RWPE2 (cell line): ENCODE data around the gene NFAM1.

Experiments used
- ATAC-seq: fragments of 200-7000 bp; cut with Tn5 transposase; 3 replicates; pipeline ENCODE4 v1.9.1; 2021; ENCODE audit warnings: low read depth
- DNase-seq: peaks from one replicate; pipeline ENCODE4 v3.0.0-alpha.2; 2020; ENCODE audit warnings: low spot score
- H3K27ac ChIP-seq: fragments of 450-650 bp; 2 replicates; pipeline ENCODE4 v1.5.1; 2017; ENCODE audit warnings: mild to moderate bottlenecking; ENCODE audit not compliant: poor library complexity, severe bottlenecking
- H3K27me3 ChIP-seq: fragments of 250-450 bp; sonication (Bioruptor Pico); 2 replicates; pipeline ENCODE4 v1.5.1; 2021; ENCODE audit warnings: mild to moderate bottlenecking, moderate library complexity; ENCODE audit not compliant: insufficient read depth, poor library complexity, severe bottlenecking
- H3K36me3 ChIP-seq: fragments of 250-450 bp; sonication (Bioruptor Pico); 2 replicates; pipeline ENCODE4 v1.5.1; 2020; ENCODE audit warnings: low read depth, mild to moderate bottlenecking, moderate library complexity
- H3K4me1 ChIP-seq: fragments of 250-450 bp; sonication (Bioruptor Pico); 2 replicates; pipeline ENCODE4 v1.5.1; 2021; ENCODE audit warnings: mild to moderate bottlenecking, moderate library complexity; ENCODE audit not compliant: insufficient read depth, poor library complexity, severe bottlenecking
- H3K4me3 ChIP-seq: fragments of 250-450 bp; sonication (Bioruptor Pico); 2 replicates; pipeline ENCODE4 v1.5.1; 2021; ENCODE audit warnings: mild to moderate bottlenecking, moderate library complexity; ENCODE audit not compliant: severe bottlenecking
- H3K9me3 ChIP-seq: fragments of 250-450 bp; sonication (Bioruptor Pico); 2 replicates; pipeline ENCODE4 v1.5.1; 2021; ENCODE audit warnings: mild to moderate bottlenecking, moderate library complexity; ENCODE audit not compliant: severe bottlenecking
- TF ChIP-seq, protein P1 (sequence below): fragments of 450-650 bp; IDR thresholded peaks from one replicate; pipeline ENCODE4 v1.5.1; 2017; ENCODE audit warnings: mild to moderate bottlenecking, moderate library complexity; ENCODE audit not compliant: poor library complexity, severe bottlenecking

Gene NFAM1

GRCh38 chr22:42357221-42357620, 75.0 kb downstream of the NFAM1 start:
- H3K4me3 ChIP-seq: no peak overlapping the region
- no peaks in the 10 kb centered on the region for H3K9me3 ChIP-seq
- H3K27ac ChIP-seq: no peak overlapping the region
- peak; percentile 48 for ATAC-seq
- no peaks in the 10 kb centered on the region for H3K27me3 ChIP-seq
- no peaks in the 10 kb centered on the region for H3K4me1 ChIP-seq
- no peak for DNase-seq
- TF ChIP-seq, protein P1, sequence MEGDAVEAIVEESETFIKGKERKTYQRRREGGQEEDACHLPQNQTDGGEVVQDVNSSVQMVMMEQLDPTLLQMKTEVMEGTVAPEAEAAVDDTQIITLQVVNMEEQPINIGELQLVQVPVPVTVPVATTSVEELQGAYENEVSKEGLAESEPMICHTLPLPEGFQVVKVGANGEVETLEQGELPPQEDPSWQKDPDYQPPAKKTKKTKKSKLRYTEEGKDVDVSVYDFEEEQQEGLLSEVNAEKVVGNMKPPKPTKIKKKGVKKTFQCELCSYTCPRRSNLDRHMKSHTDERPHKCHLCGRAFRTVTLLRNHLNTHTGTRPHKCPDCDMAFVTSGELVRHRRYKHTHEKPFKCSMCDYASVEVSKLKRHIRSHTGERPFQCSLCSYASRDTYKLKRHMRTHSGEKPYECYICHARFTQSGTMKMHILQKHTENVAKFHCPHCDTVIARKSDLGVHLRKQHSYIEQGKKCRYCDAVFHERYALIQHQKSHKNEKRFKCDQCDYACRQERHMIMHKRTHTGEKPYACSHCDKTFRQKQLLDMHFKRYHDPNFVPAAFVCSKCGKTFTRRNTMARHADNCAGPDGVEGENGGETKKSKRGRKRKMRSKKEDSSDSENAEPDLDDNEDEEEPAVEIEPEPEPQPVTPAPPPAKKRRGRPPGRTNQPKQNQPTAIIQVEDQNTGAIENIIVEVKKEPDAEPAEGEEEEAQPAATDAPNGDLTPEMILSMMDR: no peak
- H3K36me3 ChIP-seq: no peaks in the 10 kb centered on the region

DNA sequence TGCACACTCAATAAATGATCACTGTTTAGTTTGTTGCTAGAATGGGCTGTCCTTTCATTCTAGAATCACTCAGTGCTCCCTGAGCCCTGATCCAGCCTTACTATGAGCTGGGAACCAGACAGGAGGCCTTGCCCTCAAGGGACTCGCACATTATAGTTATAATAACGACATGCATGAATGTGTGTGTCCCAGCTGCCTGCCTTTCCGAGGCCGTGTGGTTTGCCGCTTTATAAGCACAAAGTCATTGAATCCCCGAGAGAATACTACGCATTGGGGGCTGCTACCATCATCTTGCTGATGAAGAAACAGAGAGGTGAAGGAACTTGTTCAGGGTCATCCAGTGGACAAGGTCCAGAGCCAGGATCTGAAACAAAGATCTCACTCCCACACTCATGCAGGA, 75.7 kb downstream of the NFAM1 start:
- no peak overlapping the region for H3K27ac ChIP-seq
- no peak for ATAC-seq
- TF ChIP-seq, protein P1: no peak

GRCh38 chr22:42353883-42354727, 78.1 kb downstream of the NFAM1 start:
- no peaks in the 10 kb centered on the region for H3K9me3 ChIP-seq
- DNase-seq: no peak
- no peaks in the 10 kb centered on the region for H3K36me3 ChIP-seq
- TF ChIP-seq, protein P1: no peak
- ATAC-seq: no peak
- no peaks in the 10 kb centered on the region for H3K4me1 ChIP-seq
- no peak overlapping the region for H3K4me3 ChIP-seq
- no peak overlapping the region for H3K27ac ChIP-seq
- H3K27me3 ChIP-seq: no peaks in the 10 kb centered on the region

More for the DNA sequence above, 75.7 kb downstream of the NFAM1 start:
- Histone ChIP-seq H3K36me3 (no peaks in the 10 kb centered on the region), H3K4me3 (no peak overlapping the region), H3K9me3 (no peaks in the 10 kb centered on the region), H3K27me3 (no peaks in the 10 kb centered on the region), H3K4me1 (no peaks in the 10 kb centered on the region)
- DNase-seq: no peak

DNA sequence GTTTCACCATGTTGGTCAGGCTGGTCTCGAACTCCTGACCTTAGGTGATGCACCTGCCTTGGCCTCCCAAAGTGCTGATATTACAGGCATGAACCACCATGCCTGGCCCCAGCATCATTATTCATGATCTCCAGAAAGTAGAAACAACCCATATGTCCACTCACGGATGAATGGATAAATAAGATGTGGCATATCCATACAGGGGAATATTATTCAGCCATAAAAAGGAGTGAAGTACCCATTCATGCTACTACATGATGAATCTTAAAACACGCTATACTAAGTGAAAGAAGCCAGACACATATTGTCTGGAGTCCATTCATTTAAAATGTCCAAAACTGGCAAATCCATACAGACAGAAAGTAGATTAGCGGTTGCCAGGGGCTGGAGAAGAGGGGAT, 81.8 kb downstream of the NFAM1 start:
- no peaks in the 10 kb centered on the region for H3K36me3 ChIP-seq
- TF ChIP-seq, protein P1: no peak
- H3K4me1 ChIP-seq: no peaks in the 10 kb centered on the region
- H3K4me3 ChIP-seq: no peak overlapping the region
- H3K9me3 ChIP-seq: no peaks in the 10 kb centered on the region
- H3K27ac ChIP-seq: no peak overlapping the region
- H3K27me3 ChIP-seq: no peaks in the 10 kb centered on the region
- ATAC-seq (no peak), DNase-seq (no peak)

DNA sequence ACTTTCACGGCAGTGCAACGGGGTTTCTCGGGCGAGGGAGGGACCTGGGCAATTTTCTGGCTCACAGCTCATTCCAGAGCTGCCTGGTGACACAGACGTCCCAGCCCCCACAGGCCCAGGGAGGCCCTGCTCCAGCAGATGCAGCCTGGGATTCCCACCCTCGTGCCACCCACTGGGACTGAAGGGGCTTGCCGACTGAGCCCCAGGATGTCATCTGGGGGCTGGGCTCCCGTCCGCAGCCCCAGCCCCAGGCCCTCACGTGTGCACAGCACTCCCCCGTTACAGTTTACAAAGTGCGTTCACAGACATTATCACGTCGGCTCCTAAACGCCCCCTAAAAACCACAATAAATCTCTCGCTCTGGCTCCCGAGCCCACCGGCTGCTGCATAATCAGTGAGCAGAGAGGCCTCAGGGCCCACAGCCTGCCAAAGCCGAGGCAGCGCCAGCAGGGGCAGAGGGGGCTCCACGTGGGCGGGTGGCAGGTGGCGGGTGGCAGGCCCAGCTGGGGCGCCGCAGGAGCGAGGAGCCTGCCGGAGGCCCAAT, 84.8 kb downstream of the NFAM1 start:
- DNase-seq (no peak), ATAC-seq (no peak)
- TF ChIP-seq, protein P1: no peak
- Histone ChIP-seq H3K27ac (no peak overlapping the region), H3K4me1 (no peaks in the 10 kb centered on the region), H3K27me3 (no peaks in the 10 kb centered on the region), H3K4me3 (no peak overlapping the region), H3K9me3 (no peaks in the 10 kb centered on the region), H3K36me3 (no peaks in the 10 kb centered on the region)
